Stimulated activated CD8-positive, alpha-beta memory T cell treated with anti-CD3 and anti-CD28 coated beads, Interleukin-7, amount 100 ng/mL, for 48 hours (primary cell): ENCODE results near the gene C9orf152.
A peak's percentile ranks its signal among the peaks of the same experiment; 100 is the strongest.
"Not testable (repeated sequence)": the region's sequence is repeated elsewhere in the genome, so short reads cannot be mapped to it uniquely, and the experiment has no call there.

Experiments used
- DNase-seq, 2 donors: peaks; one replicate each; pipeline ENCODE4 v3.0.0-alpha.2; 2020; ENCODE audit warnings: low read depth in 1 of 2; ENCODE audit errors: extremely low read depth in 1 of 2

C9orf152 gene, protein sequence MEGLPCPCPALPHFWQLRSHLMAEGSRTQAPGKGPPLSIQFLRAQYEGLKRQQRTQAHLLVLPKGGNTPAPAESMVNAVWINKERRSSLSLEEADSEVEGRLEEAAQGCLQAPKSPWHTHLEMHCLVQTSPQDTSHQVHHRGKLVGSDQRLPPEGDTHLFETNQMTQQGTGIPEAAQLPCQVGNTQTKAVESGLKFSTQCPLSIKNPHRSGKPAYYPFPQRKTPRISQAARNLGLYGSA

DNA sequence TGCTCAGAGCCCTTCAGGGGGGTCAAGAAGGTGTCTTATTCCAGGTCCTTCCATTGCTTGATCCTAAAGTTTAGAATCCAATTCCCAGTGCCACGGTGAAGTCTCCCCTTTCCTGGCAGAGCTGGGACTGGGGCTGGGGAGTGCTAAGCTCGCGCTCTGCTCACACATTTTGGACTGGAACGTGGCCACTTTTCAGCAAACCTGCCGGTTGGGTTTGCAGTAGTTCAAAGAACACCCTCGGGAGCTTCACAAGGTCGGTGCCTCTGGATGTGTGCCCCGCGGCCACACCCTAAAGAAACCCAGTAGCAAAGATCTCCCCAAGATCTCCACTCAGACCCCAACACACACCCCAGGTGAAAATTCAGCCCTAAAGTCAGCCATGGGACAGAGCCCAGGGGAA, at the start of gene C9orf152:
Gene C9orf152, minus strand, starts transcription at position 129 of the 400 bp plus-strand sequence. CDS start 580 bp downstream, outside the sequence.
- DNase-seq, result no peak

DNA sequence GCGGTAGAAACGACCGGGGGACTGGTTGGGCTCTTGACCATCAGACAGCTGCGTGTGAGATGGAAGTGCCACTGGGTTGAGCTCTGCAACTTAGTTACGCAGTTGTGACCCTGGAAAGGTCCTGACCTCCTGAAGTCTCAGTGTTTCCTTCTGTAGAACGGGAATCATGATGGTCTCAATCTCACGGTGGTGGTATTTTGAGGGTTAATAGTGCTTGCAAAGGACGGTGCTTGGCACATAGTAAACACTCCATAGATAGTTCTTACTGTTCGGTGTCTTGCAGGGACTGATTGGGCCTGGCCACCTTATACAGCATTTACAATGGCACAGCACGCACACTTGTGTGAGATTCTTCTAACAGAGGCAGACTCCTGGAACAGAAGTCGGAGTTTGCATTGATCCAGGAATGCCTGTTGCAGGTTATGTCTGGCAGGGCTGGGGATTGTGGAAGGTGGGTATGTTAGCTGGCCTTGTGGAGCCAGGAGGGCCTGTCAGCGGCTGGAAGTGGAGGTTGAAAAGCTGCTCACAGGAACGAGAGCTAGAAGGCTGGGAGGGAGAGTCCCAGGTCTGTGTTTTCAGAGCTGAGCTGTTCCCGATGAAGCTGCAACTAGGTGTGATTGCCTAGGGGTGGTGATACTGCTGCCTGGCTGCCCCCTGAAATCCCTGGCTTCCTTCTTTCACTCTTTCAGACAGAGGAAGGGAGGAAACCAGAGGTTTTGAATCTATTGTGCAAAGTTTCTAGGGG, 49.3 kb upstream of the C9orf152 start:
- DNase-seq, result no peak

DNA sequence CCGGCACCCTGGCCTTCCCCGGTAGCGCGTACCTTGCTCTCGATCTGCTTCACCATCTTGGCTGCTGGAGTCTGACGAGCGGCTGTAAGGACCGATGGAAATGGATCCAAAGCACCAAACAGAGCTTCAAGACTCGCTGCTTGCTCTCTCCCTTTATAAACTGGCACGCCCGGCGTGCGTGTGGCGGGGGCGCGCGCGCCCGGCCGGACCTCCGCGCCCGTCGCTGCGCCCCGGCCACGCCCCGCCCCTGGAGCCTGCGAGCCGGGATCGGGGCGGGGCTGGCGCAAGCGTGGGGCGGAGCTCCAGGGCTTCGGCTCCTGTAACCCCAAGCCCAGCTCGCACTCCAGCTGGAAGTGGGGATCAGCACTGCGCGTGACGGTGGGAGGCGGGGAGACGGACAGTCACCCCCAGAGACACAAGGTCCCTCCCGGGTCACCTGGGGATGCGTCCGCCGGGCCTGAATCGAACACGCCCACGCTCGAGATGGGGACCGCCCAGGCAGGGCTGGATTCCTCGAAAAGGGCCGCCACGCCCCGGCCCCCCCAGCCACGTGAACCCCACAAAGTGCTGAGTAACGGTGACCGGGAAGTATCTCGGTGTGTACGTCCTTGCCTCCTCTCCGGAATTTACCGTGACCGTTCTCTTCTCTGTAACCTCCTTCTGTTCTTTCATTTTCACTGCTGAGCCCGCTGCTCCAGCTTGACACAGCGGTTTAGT, 48.6 kb upstream of the C9orf152 start, which contains the start of gene TXN:
Gene TXN, minus strand, starts transcription at position 128 of the 717 bp plus-strand sequence. Its CDS starts 72 bp downstream, at position 56.
- peak; percentile 79 to 88 for DNase-seq

DNA sequence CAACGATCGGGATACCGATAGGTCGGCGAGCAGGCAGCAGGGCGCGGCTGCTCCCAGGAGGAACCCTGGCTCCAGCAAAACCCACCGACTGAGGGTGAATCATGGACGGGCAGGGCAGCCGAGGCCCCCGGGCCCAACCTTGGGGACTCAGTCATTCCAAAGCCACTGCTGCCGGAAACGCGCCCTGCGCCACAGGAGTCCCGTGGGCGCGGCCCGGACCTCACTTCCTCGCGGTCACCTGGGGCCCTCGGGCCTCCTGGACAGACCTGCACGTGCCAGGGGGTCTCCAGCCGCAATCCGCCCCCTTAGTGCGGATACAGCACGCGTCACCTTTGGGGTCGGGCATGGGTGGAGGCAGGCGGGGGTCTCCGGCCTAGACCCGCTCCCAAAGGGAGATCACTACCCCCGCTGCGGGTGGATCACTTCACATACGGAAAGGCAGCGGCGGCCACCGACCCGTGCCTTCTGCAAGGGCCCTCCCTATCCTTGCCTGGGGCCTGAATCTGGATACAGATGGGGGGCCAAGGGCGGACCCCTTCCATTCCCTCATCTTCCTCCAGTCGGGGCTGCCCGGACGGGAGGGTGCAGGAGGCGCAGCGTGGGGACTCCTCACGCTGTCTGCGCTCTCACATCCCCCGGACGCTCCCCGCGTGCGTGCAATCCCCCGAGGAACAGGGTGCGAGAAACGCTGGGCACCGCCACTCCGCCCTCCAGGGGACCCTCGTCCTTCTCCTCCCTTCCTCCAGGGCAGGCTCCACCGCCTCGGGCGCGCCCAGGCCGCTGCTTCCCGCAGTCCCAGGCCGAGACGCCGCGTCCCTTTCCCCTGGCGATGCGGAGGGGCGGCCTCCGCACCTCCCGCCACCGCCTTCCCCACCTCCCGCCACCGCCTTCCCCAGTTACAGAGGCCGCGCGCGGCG, 47.8 kb upstream of the C9orf152 start:
- peak; percentile 50 to 53 for DNase-seq

DNA sequence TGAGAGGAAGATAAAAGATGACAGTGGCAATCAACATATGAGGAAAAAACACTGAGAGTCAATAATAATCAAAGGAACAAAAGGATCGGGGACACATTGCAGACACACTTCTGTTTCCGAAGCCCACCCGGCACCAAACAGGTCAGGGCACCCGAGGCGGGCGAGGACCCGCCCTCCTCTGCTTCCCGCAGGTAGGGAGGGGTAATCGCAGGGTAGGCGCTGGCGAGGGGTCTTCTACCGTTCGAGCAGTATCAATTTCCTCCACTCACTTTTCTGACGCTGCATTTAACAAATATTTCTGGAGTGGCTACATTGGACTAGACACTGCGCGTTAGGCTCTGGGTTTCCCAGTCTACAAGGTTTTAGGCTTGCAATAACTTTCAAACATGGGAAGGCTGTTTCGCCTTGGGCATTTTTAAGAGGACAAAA, 47.1 kb upstream of the C9orf152 start:
- DNase-seq, result no peak

DNA sequence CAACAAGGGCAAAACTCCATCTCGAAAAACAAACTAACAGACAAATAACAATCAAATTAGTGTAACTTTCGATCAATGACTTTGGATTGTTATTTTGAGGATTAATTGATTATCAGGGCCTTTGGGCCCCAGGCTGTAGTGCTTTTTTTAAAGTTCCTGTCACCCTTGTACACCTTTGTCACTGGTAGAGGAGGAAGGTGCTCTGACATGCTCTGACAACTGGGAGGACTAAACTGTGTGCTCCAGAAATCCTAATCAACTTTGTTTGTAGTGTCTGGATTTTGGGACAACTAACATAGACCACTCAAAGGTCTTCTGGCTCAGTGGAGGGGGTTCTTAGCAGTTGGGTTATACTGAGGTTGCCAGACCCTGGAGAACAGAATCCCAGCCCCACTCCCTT, 46.5 kb upstream of the C9orf152 start:
- DNase-seq, result no peak

DNA sequence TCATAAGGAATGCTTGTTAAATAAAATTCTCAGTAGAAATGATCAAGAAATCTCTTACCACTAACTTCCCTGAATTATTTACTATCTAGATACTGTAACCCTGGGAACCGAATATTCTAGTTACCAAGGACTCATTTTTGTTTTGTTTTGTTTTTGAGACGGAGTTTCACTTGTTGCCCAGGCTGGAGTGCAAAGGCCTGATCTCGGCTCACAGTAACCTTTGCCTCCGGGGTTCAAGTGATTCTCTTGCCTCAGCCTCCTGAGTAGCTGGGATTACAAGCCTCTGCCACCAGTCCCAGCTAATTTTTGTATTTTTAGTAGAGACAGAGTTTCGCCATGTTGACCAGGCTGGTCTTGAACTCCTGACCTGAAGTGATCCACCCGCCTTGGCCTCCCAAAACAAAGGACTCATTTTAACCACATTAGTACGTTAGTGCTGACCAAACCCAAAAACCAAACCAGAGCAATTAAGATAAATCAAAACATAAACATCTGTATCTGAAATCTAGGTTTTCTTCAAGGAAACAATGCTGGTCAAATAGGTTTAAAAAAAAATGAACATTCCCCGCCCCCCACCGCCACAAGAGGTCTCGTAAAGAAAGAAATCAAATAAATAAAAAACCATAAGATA, 44.7 kb upstream of the C9orf152 start:
- no peak for DNase-seq

DNA sequence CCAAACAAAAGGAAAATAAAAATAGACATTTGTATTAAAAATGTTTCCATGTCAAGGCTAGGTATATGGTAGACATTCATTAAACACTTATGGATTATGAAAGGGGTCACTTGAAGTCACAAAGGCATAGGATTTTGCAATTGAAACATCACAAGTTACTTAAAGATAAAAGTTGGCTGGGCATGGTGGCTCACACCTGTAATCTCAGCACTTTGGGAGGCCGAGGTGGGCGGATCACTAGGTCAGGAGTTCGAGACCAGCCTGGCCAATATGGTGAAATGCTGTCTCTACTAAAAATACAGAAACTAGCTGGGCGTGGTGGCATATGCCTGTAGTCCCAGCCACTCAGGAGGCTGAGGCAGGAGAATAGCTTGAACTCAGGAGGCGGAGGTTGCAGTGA, 43.8 kb upstream of the C9orf152 start:
- not testable (repeated sequence) for DNase-seq

DNA sequence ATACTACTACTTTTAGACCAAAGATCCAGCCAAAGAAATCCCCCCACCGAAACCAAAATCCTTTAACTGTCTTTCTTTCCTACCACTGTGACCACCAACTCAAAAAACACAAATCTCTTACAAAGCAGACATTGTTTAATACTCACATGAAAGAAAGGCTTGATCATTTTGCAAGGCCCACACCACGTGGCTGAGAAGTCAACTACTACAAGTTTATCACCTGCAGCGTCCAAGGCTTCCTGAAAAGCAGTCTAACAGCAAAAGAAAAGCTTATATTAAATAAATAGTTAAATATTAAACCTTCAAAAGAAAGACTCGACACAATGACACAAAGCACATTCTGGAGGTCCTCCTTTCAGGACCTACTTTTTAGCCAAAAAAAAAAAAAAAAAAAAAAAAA, 43.3 kb upstream of the C9orf152 start:
- DNase-seq, result no peak

DNA sequence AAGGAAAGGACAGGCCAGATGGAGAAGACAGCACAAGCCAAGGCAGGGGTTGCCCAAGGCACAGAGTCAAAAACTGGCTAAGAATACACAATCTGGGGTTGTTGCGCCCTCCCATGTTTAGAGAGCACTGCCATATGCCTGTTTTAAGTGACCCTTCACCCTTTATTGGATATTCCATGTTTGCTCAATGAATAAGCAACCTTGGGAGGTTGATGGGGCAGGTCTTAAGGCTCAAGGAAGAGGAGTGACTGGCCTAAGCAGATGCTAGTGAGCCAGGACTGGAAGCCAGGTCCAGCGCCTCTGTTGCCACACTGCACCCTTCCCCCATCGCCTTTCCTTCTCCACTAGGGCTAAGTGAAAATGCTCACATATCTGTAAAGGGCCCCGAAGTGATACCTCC, 41.6 kb upstream of the C9orf152 start:
- DNase-seq, result no peak

DNA sequence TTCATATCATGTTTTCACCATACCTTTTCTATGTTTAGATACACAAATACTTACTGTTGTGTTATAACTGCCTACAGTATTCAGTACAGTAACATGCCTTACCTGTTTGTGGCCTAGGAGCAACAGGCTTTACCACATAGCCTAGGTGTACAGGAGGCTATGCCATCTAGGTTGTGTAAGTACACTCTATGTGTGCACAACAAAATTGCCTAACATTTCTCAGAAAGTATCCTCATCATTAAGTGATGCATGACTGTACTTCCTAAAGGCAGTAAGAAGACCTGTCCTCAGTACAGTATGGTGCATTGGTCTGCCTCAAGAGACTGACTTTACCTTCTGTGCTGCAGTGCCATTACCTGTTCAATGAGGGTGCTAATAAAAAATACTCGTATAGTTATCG, 40.4 kb upstream of the C9orf152 start:
- no peak for DNase-seq

DNA sequence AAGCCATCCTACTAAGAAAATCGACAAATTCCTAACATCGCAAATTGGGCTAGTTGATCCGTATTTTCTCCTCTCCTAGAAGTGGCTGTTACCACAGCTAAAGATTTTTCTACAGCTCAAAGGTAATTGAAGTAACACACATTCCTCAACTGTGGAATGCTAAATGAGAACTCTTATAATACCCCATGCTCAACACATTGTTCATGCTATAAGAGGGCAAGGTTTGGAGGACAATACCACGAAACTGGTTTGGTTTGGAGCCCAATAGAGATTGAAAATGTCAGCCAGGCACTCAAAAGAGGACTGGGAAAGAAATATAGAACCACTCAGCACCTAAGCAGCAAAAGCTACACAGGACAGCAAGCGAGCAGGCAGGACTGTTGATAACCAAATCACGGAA, 38.3 kb upstream of the C9orf152 start:
- DNase-seq, result no peak

DNA sequence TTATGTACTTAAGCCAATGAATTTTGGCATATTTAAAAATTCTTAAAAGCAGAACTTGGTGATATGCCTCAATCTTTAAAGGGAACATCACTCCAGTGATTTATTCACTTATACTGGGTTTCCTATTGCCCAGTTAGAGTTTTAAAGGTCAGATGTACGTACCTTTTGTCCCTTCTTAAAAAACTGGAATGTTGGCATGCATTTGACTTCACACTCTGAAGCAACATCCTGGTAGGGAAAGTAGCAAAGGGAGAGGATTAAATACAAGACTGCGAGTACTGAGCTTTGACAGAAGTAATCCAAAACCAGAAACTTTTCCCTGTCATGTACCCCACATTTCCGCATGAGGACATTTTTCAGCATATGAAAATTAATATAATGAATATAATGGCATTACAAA, 36.7 kb upstream of the C9orf152 start:
- no peak for DNase-seq

DNA sequence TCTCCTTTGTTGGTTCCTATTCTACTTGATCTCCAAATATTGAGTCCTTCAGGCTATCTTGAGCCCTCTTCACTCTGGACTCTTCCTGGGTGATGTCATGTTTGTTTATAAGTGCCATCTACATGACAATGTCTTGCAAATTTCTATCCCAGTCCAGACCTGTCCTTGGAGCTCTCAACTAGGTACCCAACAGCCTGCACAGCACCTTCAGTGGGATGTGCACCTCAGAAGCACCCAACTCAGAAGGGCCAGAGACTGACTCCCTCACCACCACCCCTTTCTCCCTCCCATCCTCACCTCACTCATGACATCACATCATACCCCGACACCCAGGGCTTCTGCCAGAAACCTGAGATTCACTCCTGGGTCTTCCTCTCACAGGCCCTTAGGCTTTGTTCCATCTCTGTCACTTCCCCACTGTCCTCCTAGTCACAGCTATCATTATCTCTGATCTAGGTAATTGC, 33.9 kb upstream of the C9orf152 start:
- DNase-seq, result no peak

DNA sequence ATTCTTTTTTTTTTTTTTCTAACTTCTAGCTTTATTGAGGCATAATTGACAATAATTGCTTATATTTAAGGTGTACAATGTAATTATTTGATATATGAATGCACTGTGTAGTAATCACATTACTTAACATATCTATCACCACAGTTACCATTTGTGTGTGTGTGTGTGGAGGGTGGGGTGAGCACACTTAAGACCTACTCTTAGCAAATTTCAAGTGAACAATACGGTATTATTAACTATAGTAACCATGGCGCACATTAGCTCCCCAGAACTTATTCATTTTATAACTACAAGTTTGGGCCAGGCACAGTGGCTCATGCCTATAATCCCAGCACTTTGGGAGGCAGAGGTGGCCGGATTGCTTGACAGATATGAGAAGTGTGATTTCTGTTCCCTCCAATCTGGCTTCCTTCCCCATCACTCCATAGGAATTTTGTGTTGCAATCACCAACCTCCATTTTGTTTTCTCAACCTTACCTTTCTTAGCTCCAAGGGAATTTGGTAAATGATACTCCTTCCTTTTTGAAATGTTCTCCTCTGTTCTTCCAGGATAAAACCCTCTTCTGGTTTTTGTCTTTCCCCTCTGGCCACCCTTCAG, 33.4 kb upstream of the C9orf152 start:
- DNase-seq, result no peak

DNA sequence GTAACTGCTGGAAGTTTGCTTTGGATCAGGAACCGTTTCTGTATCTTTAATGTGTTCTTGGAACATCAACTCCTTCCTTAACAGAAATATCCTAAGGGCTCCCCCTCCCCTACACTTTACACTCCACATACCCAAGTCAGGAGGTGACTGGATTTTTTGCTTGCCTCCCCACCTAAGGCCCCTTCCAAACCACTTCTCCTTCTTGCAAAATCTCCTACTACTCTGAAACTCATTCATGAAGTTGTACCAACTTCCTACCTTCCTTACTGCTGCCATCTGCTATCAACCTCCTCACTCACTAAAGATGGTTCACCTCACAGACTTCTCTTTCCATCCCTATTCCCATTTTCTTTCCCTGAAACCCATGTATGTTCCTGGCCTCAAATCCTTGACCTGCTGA, 32.2 kb upstream of the C9orf152 start:
- no peak for DNase-seq

DNA sequence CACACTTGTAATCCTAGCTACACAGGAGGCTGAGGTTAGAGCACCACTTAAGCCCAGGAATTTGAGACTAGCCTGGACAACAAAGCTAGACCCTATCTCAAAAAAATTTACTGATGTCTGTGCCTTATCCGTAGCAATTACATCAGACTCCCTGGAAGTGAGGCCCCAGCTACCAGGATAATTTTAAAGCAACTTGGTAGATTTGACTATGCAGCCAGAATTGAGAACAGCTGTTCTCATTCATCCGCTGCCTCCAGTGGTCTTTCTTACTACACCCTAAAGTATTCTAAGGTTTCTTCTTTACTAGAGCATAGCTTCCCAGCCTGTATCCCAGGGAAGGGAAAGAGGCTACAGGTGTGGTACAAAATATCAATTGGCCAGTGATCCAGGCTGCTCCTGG, 20.4 kb upstream of the C9orf152 start:
- no peak for DNase-seq

DNA sequence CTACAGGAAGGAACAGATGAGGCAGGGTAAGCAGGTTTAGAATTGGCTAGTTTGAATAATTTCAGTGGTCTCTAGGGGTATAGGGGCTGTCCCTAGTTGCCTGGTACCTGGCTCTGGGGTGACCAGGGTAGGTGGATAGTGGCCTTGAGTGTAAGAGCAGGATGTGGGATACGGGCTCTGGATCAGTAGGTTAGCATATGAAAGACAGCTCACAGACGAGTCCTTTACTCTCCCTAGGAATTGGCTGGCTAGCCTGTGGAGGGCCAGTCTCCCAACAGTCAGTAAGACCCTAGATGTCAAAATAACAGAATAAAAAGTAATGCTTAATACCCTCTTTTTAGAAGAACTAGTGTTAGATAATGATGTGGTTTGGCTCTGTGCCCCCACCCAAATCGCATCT, 16.6 kb upstream of the C9orf152 start:
- DNase-seq, result no peak

DNA sequence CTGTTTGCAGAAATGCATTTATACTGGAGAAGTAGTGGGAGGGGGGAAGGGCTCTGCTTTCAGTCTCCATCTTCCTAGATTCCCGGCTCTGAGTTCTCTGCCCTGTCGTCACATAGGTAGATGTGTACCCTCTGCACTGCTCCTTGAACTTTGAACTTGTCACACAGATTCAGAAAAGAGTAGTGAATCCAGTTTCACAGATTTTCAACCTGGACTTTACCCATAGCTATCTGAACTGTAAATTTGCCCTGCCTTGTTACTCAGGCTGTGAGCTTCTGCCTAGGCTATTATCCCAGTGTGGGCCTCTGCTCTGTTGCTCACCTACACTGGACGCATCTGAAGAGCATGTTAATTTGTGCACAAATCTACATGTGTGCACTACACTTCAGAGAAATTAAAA, 12.8 kb upstream of the C9orf152 start:
- DNase-seq, result no peak

DNA sequence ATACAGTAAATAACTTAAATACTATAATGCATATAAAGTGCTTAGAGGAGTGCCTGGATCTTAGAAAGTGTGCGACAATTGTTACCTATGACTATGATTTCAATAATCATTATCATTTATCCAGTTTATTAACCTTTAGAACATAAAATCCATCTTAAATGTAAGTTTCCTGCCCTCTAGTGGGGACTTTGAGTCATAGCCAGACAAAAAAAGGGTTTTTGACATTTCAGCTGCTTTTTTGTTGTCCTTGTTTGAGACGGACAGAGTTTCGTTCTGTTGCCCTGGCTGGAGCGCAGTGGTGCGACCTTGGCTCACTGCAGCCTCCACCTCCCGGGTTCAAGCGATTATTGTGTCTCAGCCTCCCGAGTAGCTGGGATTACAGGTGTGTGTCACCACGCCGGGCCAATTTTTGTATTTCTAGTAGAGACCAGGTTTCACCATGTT, 9.7 kb upstream of the C9orf152 start:
- no peak for DNase-seq
